Measurements from ENCODE around the gene ITGA4. TPM values are rescaled to one million over a fixed set of nuclear protein-coding genes. Genes with fewer than 3 reads are reported as not detected.

The ITGA4 gene
- total and polyA plus RNA-seq, 8 donors = 19.9 to 26.5 (median 24.4) TPM

- H3K27ac ChIP-seq = no peak overlapping the region
Measured at GRCh38 chr2:181575024-181575649, 118.0 kb downstream of the ITGA4 start.

GRCh38 chr2:181575650-181576025 lies 118.5 kb downstream of the ITGA4 start:
- Histone ChIP-seq H3K36me3 (no peaks in the 10 kb centered on the region), H3K27ac (no peak overlapping the region), H3K4me1 (no peaks in the 10 kb centered on the region), H3K9me3 (no peaks in the 10 kb centered on the region), H3K27me3 (peaks cover 0 to 4% of the 10 kb centered on the region in 2 donors), H3K4me3 (no peak overlapping the region)
- intact Hi-C loops (cut with DNase I) = loop anchor here in 1 of 2 donors (10.0 kb wide), 1 partner anchor 139 kb away; no protein-coding TSS in a partner anchor
- no peak for ATAC-seq
- DNase-seq = no peak
- TF ChIP-seq CTCF (IDR thresholded peaks at IDR 0.05) = no peak

More at GRCh38 chr2:181575024-181575649, 118.0 kb downstream of the ITGA4 start:
- no peaks in the 10 kb centered on the region for H3K36me3 ChIP-seq
- peaks cover 0 to 4% of the 10 kb centered on the region in 2 donors for H3K27me3 ChIP-seq
- H3K4me1 ChIP-seq = no peaks in the 10 kb centered on the region
- no peak overlapping the region for H3K4me3 ChIP-seq
- ATAC-seq (no peak), DNase-seq (no peak)
- no peak for TF ChIP-seq CTCF (IDR thresholded peaks at IDR 0.05)
- intact Hi-C loops (cut with DNase I) = loop anchor here in 1 of 2 donors (10.0 kb wide), 1 partner anchor 140 kb away; no protein-coding TSS in a partner anchor
- no peaks in the 10 kb centered on the region for H3K9me3 ChIP-seq

- intact Hi-C loops (cut with DNase I) = loop anchor here in 1 of 2 donors (10.0 kb wide), 1 partner anchor 138 kb away; no protein-coding TSS in a partner anchor
- no peak for ATAC-seq
- no peak for TF ChIP-seq CTCF (IDR thresholded peaks at IDR 0.05)
Measured at GRCh38 chr2:181576431-181576830, 119.2 kb downstream of the ITGA4 start.

GRCh38 chr2:181578829-181579228 lies 121.6 kb downstream of the ITGA4 start:
- no peaks in the 10 kb centered on the region for H3K4me1 ChIP-seq
- intact Hi-C loops (cut with DNase I) = loop anchor here in 1 of 2 donors (10.0 kb wide), 1 partner anchor 136 kb away; no protein-coding TSS in a partner anchor

More at GRCh38 chr2:181576431-181576830, 119.2 kb downstream of the ITGA4 start:
- no peak for DNase-seq
- no peak overlapping the region for H3K27ac ChIP-seq
- no peaks in the 10 kb centered on the region for H3K9me3 ChIP-seq
- H3K4me1 ChIP-seq = no peaks in the 10 kb centered on the region
- no peaks in the 10 kb centered on the region for H3K36me3 ChIP-seq
- no peak overlapping the region for H3K4me3 ChIP-seq
- peaks cover 0 to 4% of the 10 kb centered on the region in 2 donors for H3K27me3 ChIP-seq

More at GRCh38 chr2:181578829-181579228, 121.6 kb downstream of the ITGA4 start:
- H3K9me3 ChIP-seq = no peaks in the 10 kb centered on the region
- H3K27me3 ChIP-seq = peaks cover 0 to 4% of the 10 kb centered on the region in 2 donors
- H3K27ac ChIP-seq = no peak overlapping the region
- no peak for TF ChIP-seq CTCF (IDR thresholded peaks at IDR 0.05)
- no peak for DNase-seq
- ATAC-seq = no peak
- H3K4me3 ChIP-seq = no peak overlapping the region
- H3K36me3 ChIP-seq = no peaks in the 10 kb centered on the region
